PFSK-1 (cell line): ENCODE data around the gene JUND.

Experiments used
- FOXP2 ChIP-seq: optimal IDR thresholded peaks from 2 replicates; pipeline ENCODE3; 2011; ENCODE audit warnings: borderline replicate concordance, control low read depth, inconsistent platforms; ENCODE audit not compliant: insufficient read depth; ENCODE audit errors: extremely low read length, extremely low read depth
- POLR2AphosphoS5 ChIP-seq: IDR thresholded peaks from 2 replicates; pipeline ENCODE4 v1.6.1; 2012; ENCODE audit warnings: low read depth, mild to moderate bottlenecking, control low read depth, low read length, moderate library complexity
- SIN3A ChIP-seq: IDR thresholded peaks from 2 replicates; pipeline ENCODE4 v1.6.1; 2012; ENCODE audit warnings: mild to moderate bottlenecking, low read length, moderate library complexity, borderline replicate concordance; ENCODE audit not compliant: insufficient read depth
- TAF1 ChIP-seq: IDR thresholded peaks from 2 replicates; pipeline ENCODE4 v1.6.1; 2012; ENCODE audit warnings: low read length, control low read depth, borderline replicate concordance; ENCODE audit not compliant: insufficient read depth
- TF ChIP-seq, protein P1 (sequence below), 2 experiments: IDR thresholded peaks; 2 replicates each; pipeline versions ENCODE4 v1.6.1 to v1.8.0; 2011 to 2012; ENCODE audit warnings: low read depth in 2 of 2, low read length in 2 of 2, control low read depth in 1 of 2, inconsistent platforms in 1 of 2, mild to moderate bottlenecking in 1 of 2, moderate library complexity in 1 of 2; ENCODE audit not compliant: insufficient read depth in 1 of 2

The JUND gene

GRCh38 chr19:18274219-18274780 lies 7.1 kb downstream of the JUND start, which contains the start of gene IQCN:
IQCN (minus strand) TSS chr19:18274452; CDS start chr19:18269478, 4,974 bp downstream.
- TF ChIP-seq SIN3A: no peak
- TF ChIP-seq, protein P1, sequence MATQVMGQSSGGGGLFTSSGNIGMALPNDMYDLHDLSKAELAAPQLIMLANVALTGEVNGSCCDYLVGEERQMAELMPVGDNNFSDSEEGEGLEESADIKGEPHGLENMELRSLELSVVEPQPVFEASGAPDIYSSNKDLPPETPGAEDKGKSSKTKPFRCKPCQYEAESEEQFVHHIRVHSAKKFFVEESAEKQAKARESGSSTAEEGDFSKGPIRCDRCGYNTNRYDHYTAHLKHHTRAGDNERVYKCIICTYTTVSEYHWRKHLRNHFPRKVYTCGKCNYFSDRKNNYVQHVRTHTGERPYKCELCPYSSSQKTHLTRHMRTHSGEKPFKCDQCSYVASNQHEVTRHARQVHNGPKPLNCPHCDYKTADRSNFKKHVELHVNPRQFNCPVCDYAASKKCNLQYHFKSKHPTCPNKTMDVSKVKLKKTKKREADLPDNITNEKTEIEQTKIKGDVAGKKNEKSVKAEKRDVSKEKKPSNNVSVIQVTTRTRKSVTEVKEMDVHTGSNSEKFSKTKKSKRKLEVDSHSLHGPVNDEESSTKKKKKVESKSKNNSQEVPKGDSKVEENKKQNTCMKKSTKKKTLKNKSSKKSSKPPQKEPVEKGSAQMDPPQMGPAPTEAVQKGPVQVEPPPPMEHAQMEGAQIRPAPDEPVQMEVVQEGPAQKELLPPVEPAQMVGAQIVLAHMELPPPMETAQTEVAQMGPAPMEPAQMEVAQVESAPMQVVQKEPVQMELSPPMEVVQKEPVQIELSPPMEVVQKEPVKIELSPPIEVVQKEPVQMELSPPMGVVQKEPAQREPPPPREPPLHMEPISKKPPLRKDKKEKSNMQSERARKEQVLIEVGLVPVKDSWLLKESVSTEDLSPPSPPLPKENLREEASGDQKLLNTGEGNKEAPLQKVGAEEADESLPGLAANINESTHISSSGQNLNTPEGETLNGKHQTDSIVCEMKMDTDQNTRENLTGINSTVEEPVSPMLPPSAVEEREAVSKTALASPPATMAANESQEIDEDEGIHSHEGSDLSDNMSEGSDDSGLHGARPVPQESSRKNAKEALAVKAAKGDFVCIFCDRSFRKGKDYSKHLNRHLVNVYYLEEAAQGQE (IDR thresholded peaks at IDR 0.05; ENCODE audit: insufficient read depth in 1 of 2, low read depth in 2 of 2, low read length in 2 of 2): no peak
- TF ChIP-seq FOXP2: no peak
- no peak for TF ChIP-seq TAF1

DNA sequence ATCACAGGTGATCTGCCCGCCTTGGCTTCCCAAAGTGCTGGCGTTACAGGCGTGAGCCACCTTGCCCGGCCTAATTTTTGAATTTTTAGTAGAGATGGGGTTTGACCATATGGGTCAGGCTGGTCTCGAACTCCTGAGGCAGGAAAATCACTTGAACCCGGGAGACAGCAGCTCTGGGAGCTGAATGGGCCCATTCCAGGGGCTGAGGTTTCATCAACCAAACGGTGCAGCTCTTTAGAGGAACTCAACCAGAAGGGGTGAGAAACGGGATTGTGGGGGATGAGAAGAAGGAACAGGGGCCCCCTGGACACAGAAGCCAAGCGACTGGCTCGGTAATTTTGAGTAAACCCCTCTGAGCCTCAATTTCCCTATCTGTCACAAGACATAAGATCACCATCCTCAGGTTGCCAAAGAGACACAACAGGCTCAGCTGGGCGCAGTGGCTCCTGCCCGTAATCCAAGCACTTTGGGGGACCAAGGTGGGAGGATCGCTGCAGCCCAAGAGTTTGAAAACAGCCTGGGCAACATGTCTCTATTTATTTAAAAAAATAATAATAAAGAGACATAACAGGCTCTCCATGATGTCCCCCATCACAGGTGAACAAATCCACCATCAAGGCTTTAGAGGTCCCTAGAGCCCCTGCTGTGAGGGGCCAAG lies 7.7 kb downstream of the JUND start:
- TF ChIP-seq, protein P1 (IDR thresholded peaks at IDR 0.05; ENCODE audit: insufficient read depth in 1 of 2, low read depth in 2 of 2, low read length in 2 of 2): no peak
- TF ChIP-seq FOXP2 (no peak), TAF1 (no peak), SIN3A (no peak), POLR2AphosphoS5 (no peak)

DNA sequence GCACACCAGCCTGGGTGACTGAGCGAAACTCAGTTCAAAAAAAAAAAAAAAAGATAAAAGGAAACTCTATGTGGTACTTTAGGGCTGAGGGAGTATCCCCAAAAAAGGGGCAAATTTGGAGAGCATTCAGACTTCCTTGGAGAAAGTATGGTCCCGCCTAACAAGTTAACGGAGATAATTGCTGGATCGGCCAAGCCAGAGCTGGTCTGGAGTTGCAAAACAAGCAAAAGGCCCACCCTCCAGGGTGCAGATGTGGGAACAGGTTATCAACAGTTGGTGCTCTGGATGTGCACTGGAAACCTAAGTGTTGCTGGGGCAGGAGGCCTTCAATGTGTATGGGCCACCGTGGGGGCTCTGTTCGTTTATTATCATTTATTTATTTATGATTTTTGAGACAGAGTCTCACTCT lies 10.0 kb downstream of the JUND start:
- TF ChIP-seq TAF1: no peak
- no peak for TF ChIP-seq POLR2AphosphoS5
- TF ChIP-seq FOXP2: no peak
- TF ChIP-seq, protein P1 (IDR thresholded peaks at IDR 0.05; ENCODE audit: insufficient read depth in 1 of 2, low read depth in 2 of 2, low read length in 2 of 2): no peak
- no peak for TF ChIP-seq SIN3A

DNA sequence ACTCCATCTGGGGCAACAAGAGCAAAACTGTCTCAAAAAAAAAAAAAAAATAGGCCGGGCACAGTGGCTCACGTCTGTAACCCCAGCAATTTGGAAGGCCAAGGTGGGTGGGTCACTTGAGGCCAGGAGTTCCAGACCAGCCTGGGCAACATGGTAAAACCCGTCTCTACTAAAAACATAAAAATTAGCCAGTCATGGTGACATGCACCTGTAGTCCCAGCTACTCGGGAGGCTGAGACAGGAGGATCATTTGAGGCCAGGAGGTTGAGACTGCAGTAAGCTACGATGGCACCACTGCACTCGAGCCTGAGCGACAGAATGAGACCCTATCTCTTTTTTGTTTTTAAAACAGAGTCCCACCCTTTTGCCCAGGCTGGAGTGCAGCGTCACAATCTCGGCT lies 11.1 kb downstream of the JUND start:
- TF ChIP-seq POLR2AphosphoS5 (no peak), SIN3A (no peak), TAF1 (no peak), FOXP2 (no peak)
- TF ChIP-seq, protein P1 (IDR thresholded peaks at IDR 0.05; ENCODE audit: insufficient read depth in 1 of 2, low read depth in 2 of 2, low read length in 2 of 2): no peak
